NCI-H146 (cell line): ENCODE measurements around the gene URGCP.
"Not testable (repeated sequence)": the region's sequence is repeated elsewhere in the genome, so short reads cannot be mapped to it uniquely, and the experiment has no call there.

Source experiments
- DNase-seq: peaks from one replicate; lab custom pipeline; 2025; lab: John Stamatoyannopoulos, UW

Gene URGCP

GRCh38 chr7:43921423-43921822 is 15.0 kb upstream of the URGCP start:
- no peak for DNase-seq

- DNase-seq: no peak
These were observed 9.5 kb upstream of the URGCP start for GRCh38 chr7:43915907-43916306.

GRCh38 chr7:43914795-43915194 is 8.4 kb upstream of the URGCP start:
- no peak for DNase-seq

GRCh38 chr7:43905956-43906330 is 453 bp downstream of the URGCP start:
- DNase-seq: peak; percentile 42

- no peak for DNase-seq
These were observed 1.0 kb downstream of the URGCP start for GRCh38 chr7:43905209-43905946.

- DNase-seq: no peak
These were observed 1.7 kb downstream of the URGCP start for GRCh38 chr7:43904533-43905208.

GRCh38 chr7:43902542-43903054 is 3.8 kb downstream of the URGCP start:
- DNase-seq: no peak

GRCh38 chr7:43898571-43898970 is 7.8 kb downstream of the URGCP start:
- DNase-seq: not testable (repeated sequence)

- no peak for DNase-seq
These were observed 10.5 kb downstream of the URGCP start for GRCh38 chr7:43895847-43896415.

- no peak for DNase-seq
These were observed 15.1 kb downstream of the URGCP start for GRCh38 chr7:43891069-43891955.

- peak; percentile 51 for DNase-seq
These were observed 15.9 kb downstream of the URGCP start for GRCh38 chr7:43890468-43890867.

GRCh38 chr7:43888993-43889945 is 17.1 kb downstream of the URGCP start:
- DNase-seq: no peak

- DNase-seq: no peak
These were observed 21.8 kb downstream of the URGCP start for GRCh38 chr7:43884617-43885016.

- DNase-seq: no peak
These were observed 22.2 kb downstream of the URGCP start for GRCh38 chr7:43884209-43884608.

GRCh38 chr7:43880596-43880995 is 25.8 kb downstream of the URGCP start:
- DNase-seq: no peak

GRCh38 chr7:43879477-43879876 is 26.9 kb downstream of the URGCP start:
- no peak for DNase-seq

GRCh38 chr7:43878867-43879266 is 27.5 kb downstream of the URGCP start:
- no peak for DNase-seq

GRCh38 chr7:43877968-43878864 is 28.2 kb downstream of the URGCP start:
- no peak for DNase-seq

- no peak for DNase-seq
These were observed 29.2 kb downstream of the URGCP start for GRCh38 chr7:43876976-43877745.
